Measurements from ENCODE around the gene PTPN23. TPM values are rescaled to one million over a fixed set of nuclear protein-coding genes. Genes with fewer than 3 reads are reported as not detected.
A peak's percentile ranks its signal among the peaks of the same experiment; 100 is the strongest.

Gene PTPN23
- total and polyA plus RNA-seq, 10 of the 15 experiments (the other 5 are each of a cell fraction or from before 2014, with no cell fraction given), result 0.44 to 28.6 (median 4.4) TPM

GRCh38 chr3:47374587-47374986 is 6.2 kb upstream of the PTPN23 start:
- Histone ChIP-seq H2AFZ (ENCODE audit: control insufficient read depth, low read depth, low read length) (no peak overlapping the region), H3K4me2 (ENCODE audit: control insufficient read depth, insufficient read depth) (no peak overlapping the region), H3K4me3 (no peak overlapping the region), H3K9me3 (replicated peaks; ENCODE audit: control insufficient read depth, insufficient read depth, low read length) (no peaks in the 10 kb centered on the region), H3K9ac (ENCODE audit: control insufficient read depth, insufficient read depth, low read length) (no peak overlapping the region), H3K79me2 (ENCODE audit: control insufficient read depth, insufficient read depth, low read length) (peaks cover 5% of the 10 kb centered on the region), H3K27me3 (replicated peaks in 1 of 2; ENCODE audit: control insufficient read depth in 2 of 2, insufficient read depth in 2 of 2, low read length in 1 of 2) (no peaks in the 10 kb centered on the region), H3K36me3 (ENCODE audit: control insufficient read depth in 2 of 2, insufficient read depth in 2 of 2, low read length in 1 of 2) (no peaks in the 10 kb centered on the region), H3K27ac (ENCODE audit: control insufficient read depth, insufficient read depth) (no peak overlapping the region), H3K4me1 (ENCODE audit: control insufficient read depth, insufficient read depth, low read length) (peaks cover 14% of the 10 kb centered on the region), H4K20me1 (ENCODE audit: control insufficient read depth, insufficient read depth) (no peaks in the 10 kb centered on the region)
- RAD21 ChIA-PET (ENCODE audit: unreplicated experiment), result no interaction called here
- intact Hi-C loops (cut with micrococcal nuclease; ENCODE audit: unreplicated experiment) (loop anchor here (10.0 kb wide), 1 partner anchor 90 kb away; the partner anchor contains the start of genes KIF9 and KLHL18), in situ Hi-C loops (cut with MboI) (loop anchor here (10.0 kb wide), 1 partner anchor 660 kb away; the partner anchor contains the start of gene PRSS50)
- FAIRE-seq (no peak), ATAC-seq (no peak), DNase-seq (ENCODE audit: low read depth, low spot score) (no peak)
- CTCF ChIA-PET, result interaction anchor here (0.5 to 1.1 kb wide), 2 partner anchors 12 to 85 kb away, joined by 3 to 4 read pairs; no protein-coding TSS in a partner anchor
- SMC1A ChIA-PET (ENCODE audit: uncharacterized antibody, unreplicated experiment), result no interaction called here
- POLR2A ChIA-PET, result no interaction called here
- TF ChIP-seq KLF5 (IDR thresholded peaks at IDR 0.05; ENCODE audit: partially characterized antibody), result no peak
- no peak for TF ChIP-seq ESRRA (IDR thresholded peaks at IDR 0.05; ENCODE audit: low read length)
- no peak for TF ChIP-seq POLR2AphosphoS2 (IDR thresholded peaks at IDR 0.05; ENCODE audit: low read depth, low read length)
- no peak for TF ChIP-seq CHD4 (IDR thresholded peaks at IDR 0.05)
- no peak for TF ChIP-seq ZSCAN29 (IDR thresholded peaks at IDR 0.05)
- no peak for TF ChIP-seq RB1 (IDR thresholded peaks at IDR 0.05; ENCODE audit: borderline replicate concordance)
- no peak for TF ChIP-seq HDGF (IDR thresholded peaks at IDR 0.05)
- no TSS peak for BruUV-seq (replicated peaks)

GRCh38 chr3:47376393-47376792 is 4.4 kb upstream of the PTPN23 start:
- in situ Hi-C loops (cut with MboI), result loop anchor here (10.0 kb wide), 1 partner anchor 662 kb away; the partner anchor contains the start of gene PRSS50
- ChIA-PET RAD21 (ENCODE audit: unreplicated experiment) (no interaction called here), CTCF (interaction anchor here (0.9 kb wide), 1 partner anchor 52 kb away, joined by 3 read pairs; no protein-coding TSS in a partner anchor), SMC1A (ENCODE audit: uncharacterized antibody, unreplicated experiment) (no interaction called here), POLR2A (no interaction called here)
- BruUV-seq (replicated peaks), result no TSS peak
- FAIRE-seq (no peak), ATAC-seq (no peak), DNase-seq (ENCODE audit: low read depth, low spot score) (no peak)
- Histone ChIP-seq H3K27ac (ENCODE audit: control insufficient read depth, insufficient read depth) (no peak overlapping the region), H3K4me1 (ENCODE audit: control insufficient read depth, insufficient read depth, low read length) (peaks cover 14% of the 10 kb centered on the region), H3K79me2 (ENCODE audit: control insufficient read depth, insufficient read depth, low read length) (peaks cover 18% of the 10 kb centered on the region), H3K27me3 (replicated peaks in 1 of 2; ENCODE audit: control insufficient read depth in 2 of 2, insufficient read depth in 2 of 2, low read length in 1 of 2) (no peaks in the 10 kb centered on the region), H3K9ac (ENCODE audit: control insufficient read depth, insufficient read depth, low read length) (no peak overlapping the region), H3K36me3 (ENCODE audit: control insufficient read depth in 2 of 2, insufficient read depth in 2 of 2, low read length in 1 of 2) (no peaks in the 10 kb centered on the region), H2AFZ (ENCODE audit: control insufficient read depth, low read depth, low read length) (no peak overlapping the region), H3K4me3 (no peak overlapping the region), H4K20me1 (ENCODE audit: control insufficient read depth, insufficient read depth) (no peaks in the 10 kb centered on the region), H3K4me2 (ENCODE audit: control insufficient read depth, insufficient read depth) (no peak overlapping the region), H3K9me3 (replicated peaks; ENCODE audit: control insufficient read depth, insufficient read depth, low read length) (no peaks in the 10 kb centered on the region)
- intact Hi-C loops (cut with micrococcal nuclease; ENCODE audit: unreplicated experiment), result loop anchor here (10.0 kb wide), 1 partner anchor 92 kb away; the partner anchor contains the start of genes KIF9 and KLHL18
- WGBS (ENCODE audit: insufficient coverage, insufficient replicate concordance, low lambda C conversion rate, missing lambda C conversion rate), result 75% methylated on average over 3 of the region's 3 CpGs
- peak in 1 of 3 experiments; percentile 31; a peak in 1 of 6 replicates for TF ChIP-seq CTCF (IDR thresholded peaks at IDR 0.05 in 2 of 3, conservative IDR thresholded peaks at IDR 0.05 in 1 of 3; ENCODE audit: control insufficient read depth in 2 of 3, extremely low read depth in 1 of 3, insufficient read depth in 1 of 3, low read depth in 3 of 3, low read length in 3 of 3)
- TF ChIP-seq IKZF2 (IDR thresholded peaks at IDR 0.05), result no peak
